Testis (tissue), 2 donors: ENCODE data around the gene LAMA5.

Source experiments
- CTCF ChIP-seq, 3 experiments: fragments of 450-650 bp in 2 of 3; fragments of 200-600 bp in 1 of 3; sonication (generic) in 1 of 3; IDR thresholded peaks; one replicate each; pipeline ENCODE4 v1.5.1; 2016 to 2019; ENCODE audit warnings: antibody characterized with exemption in 3 of 3, mild to moderate bottlenecking in 2 of 3, moderate library complexity in 1 of 3
- POLR2A ChIP-seq: fragments of 450-650 bp; IDR thresholded peaks from one replicate; pipeline ENCODE4 v1.6.1; 2017; ENCODE audit warnings: antibody characterized with exemption, mild to moderate bottlenecking, moderate library complexity

- TF ChIP-seq CTCF (IDR thresholded peaks at IDR 0.05) (no peak), POLR2A (no peak)
Observed at GRCh38 chr20:62276439-62276838, 90.7 kb downstream of the LAMA5 start.
